ENCODE data around the gene USP2.

USP2 gene

DNA sequence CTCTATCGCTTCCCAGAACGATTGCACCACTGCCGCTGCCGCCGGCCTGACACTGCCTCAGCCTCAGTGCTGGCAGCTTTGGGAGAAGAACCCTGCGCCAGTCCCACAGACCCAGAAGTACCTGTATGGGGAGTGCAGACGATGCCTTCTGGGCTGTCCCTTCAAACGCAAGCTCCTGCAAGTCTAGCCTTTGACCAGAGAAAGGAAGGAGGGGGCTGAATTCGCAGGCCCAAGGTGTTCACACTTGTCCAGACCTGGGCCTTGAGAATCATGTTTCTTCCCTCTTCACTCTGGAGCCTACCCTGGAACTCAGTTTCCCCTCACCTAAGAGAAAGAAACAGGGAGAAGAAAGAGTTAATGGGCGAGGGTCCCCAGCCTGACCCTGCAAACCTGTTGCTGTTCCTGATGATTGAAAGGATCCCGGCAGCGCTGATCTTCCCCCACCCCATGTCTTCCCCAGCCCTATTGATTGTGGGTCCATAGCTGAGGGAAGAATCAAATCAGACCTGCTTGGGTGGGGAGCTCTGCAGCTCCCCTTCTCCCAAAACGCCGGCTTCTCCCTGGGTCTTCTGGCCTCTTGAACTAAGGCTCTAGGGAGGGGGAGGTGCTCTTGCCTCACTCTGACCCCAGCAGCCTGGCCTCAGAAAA, 63.8 kb downstream of the USP2 start:
- no peak overlapping the region for H3K4me3 ChIP-seq (ENCODE audit: low read depth, low read length)
- TF ChIP-seq, protein P1, sequence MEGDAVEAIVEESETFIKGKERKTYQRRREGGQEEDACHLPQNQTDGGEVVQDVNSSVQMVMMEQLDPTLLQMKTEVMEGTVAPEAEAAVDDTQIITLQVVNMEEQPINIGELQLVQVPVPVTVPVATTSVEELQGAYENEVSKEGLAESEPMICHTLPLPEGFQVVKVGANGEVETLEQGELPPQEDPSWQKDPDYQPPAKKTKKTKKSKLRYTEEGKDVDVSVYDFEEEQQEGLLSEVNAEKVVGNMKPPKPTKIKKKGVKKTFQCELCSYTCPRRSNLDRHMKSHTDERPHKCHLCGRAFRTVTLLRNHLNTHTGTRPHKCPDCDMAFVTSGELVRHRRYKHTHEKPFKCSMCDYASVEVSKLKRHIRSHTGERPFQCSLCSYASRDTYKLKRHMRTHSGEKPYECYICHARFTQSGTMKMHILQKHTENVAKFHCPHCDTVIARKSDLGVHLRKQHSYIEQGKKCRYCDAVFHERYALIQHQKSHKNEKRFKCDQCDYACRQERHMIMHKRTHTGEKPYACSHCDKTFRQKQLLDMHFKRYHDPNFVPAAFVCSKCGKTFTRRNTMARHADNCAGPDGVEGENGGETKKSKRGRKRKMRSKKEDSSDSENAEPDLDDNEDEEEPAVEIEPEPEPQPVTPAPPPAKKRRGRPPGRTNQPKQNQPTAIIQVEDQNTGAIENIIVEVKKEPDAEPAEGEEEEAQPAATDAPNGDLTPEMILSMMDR (IDR thresholded peaks at IDR 0.05; ENCODE audit: low read depth, low read length) = no peak
- DNase-seq (ENCODE audit: low read depth, low spot score) = no peak
- in situ Hi-C loops (cut with HindIII; ENCODE audit: low sequenced_read_pairs) = no loop called here

DNA sequence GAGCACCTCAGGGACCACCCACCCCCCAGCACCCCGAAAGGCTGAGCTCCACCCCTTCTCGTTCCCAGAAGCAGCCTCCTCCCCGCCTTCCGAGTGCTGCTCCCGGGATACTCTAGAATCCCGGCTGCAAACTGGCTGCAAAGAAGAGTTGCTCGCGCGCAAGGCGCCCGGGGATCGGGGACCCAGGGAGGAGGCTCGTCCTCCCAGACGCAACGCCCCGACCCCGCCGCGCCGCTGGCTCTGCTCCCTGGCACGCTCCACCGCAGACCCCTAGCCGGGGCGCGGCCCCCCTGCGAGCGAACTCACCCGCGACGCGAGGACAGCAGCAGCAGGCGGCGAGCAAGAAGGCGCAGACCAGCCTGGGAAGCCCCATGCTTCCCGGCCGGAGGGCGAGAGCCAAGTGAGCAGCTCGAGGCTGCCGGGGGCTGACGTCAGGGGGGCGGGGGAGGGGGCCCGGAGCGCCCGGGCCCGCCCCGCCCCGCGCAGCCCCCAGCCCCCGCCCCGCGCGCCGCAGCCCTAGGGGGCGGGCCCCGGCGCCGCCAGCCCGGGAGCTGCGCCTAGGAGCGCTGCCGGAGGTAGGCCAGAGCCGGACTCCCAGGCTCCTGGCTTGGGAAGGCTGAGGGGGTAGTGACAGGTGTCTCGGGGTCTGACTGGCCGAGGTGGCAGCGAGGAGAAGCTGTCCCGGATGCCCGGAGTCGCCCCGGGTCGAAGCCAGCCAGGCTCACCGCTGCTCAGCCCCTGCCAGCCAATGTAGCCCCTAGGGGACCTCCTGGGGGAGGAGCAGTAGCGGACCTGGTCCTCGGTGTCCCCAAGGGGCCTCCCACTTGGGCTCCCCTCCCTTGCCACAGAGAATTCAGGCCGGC, 64.5 kb downstream of the USP2 start, which contains the start of gene MCAM:
TSS of gene MCAM (minus strand) at position 402 of the 863 bp plus-strand sequence. CDS start at position 373, 29 bp downstream.
- peak within 1 kb of the TSS; percentile 55 for H3K4me3 ChIP-seq (ENCODE audit: low read depth, low read length)
- TF ChIP-seq, protein P1 (IDR thresholded peaks at IDR 0.05; ENCODE audit: low read depth, low read length) = no peak
- DNase-seq (ENCODE audit: low read depth, low spot score) = peak; percentile 43
- in situ Hi-C loops (cut with HindIII; ENCODE audit: low sequenced_read_pairs) = no loop called here

GRCh38 chr11:119316016-119316728, 65.3 kb downstream of the USP2 start:
- TF ChIP-seq, protein P1 (IDR thresholded peaks at IDR 0.05; ENCODE audit: low read depth, low read length) = no peak
- in situ Hi-C loops (cut with HindIII; ENCODE audit: low sequenced_read_pairs) = no loop called here
- H3K4me3 ChIP-seq (ENCODE audit: low read depth, low read length) = peak overlapping the region; percentile 55
- peak; percentile 31 for DNase-seq (ENCODE audit: low read depth, low spot score)

GRCh38 chr11:119315131-119316015, 66.1 kb downstream of the USP2 start:
- peak overlapping the region; percentile 55 for H3K4me3 ChIP-seq (ENCODE audit: low read depth, low read length)
- in situ Hi-C loops (cut with HindIII; ENCODE audit: low sequenced_read_pairs) = no loop called here
- TF ChIP-seq, protein P1 (IDR thresholded peaks at IDR 0.05; ENCODE audit: low read depth, low read length) = no peak
- no peak for DNase-seq (ENCODE audit: low read depth, low spot score)

DNA sequence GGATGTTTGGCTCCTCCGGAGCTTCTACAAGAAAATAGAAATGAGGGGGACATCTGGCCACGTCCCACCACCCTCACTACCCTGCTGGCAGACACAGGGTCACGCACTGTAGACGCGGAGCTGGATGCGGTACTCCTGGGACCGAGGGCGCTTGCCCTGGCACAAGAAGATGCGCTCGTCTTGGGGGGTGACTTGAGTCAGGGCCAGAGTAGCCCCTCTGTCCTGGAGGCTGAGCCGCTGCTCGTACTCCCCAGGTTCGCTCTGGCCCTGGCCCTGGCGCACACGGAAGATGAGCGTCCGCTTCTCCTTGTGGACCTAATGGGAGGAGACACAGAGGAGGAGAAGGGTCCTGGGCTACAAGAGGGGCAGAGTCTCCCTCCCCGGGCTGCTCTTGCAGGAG, 66.8 kb downstream of the USP2 start:
- no peak for DNase-seq (ENCODE audit: low read depth, low spot score)
- in situ Hi-C loops (cut with HindIII; ENCODE audit: low sequenced_read_pairs) = no loop called here
- TF ChIP-seq, protein P1 (IDR thresholded peaks at IDR 0.05; ENCODE audit: low read depth, low read length) = no peak
- H3K4me3 ChIP-seq (ENCODE audit: low read depth, low read length) = no peak overlapping the region

Data from astrocyte of the spinal cord (primary cell).